ENCODE measurements around the gene EEIG1. TPM values are rescaled to one million over a fixed set of nuclear protein-coding genes. Genes with fewer than 3 reads are reported as not detected.

EEIG1 gene
- total RNA-seq, 4 donors from 2014 or later: 5.0 to 140 (median 19.3) TPM

- Histone ChIP-seq H3K9me3 (no peaks in the 10 kb centered on the region), H3K4me3 (no peak overlapping the region), H3K27ac (peak overlapping the region; percentile 90 to 91), H3K36me3 (no peaks in the 10 kb centered on the region), H3K4me1 (peaks cover 39 to 57% of the 10 kb centered on the region in 2 donors), H3K27me3 (no peaks in the 10 kb centered on the region)
- intact Hi-C loops (cut with DNase I; ENCODE audit: low total_unique reads): no loop called here
- DNase-seq: peak in 1 of 2 donors; percentile 14
- no peak for TF ChIP-seq CTCF (IDR thresholded peaks at IDR 0.05)
- TF ChIP-seq POLR2A (IDR thresholded peaks at IDR 0.05): no peak
Observed at GRCh38 chr9:127961613-127962155, 19.1 kb downstream of the EEIG1 start.

- H3K4me1 ChIP-seq: peaks cover 34 to 51% of the 10 kb centered on the region in 2 donors
- no peak overlapping the region for H3K4me3 ChIP-seq
- TF ChIP-seq CTCF (IDR thresholded peaks at IDR 0.05): no peak
- no peak for TF ChIP-seq POLR2A (IDR thresholded peaks at IDR 0.05)
- no peaks in the 10 kb centered on the region for H3K9me3 ChIP-seq
- H3K27ac ChIP-seq: peak overlapping the region; percentile 90 to 91
- H3K36me3 ChIP-seq: no peaks in the 10 kb centered on the region
- intact Hi-C loops (cut with DNase I; ENCODE audit: low total_unique reads): no loop called here
- peak in 1 of 2 donors; percentile 19 for DNase-seq
- H3K27me3 ChIP-seq: no peaks in the 10 kb centered on the region
Observed at GRCh38 chr9:127961155-127961490, 19.7 kb downstream of the EEIG1 start.

- H3K9me3 ChIP-seq: no peaks in the 10 kb centered on the region
- peak overlapping the region; percentile 90 to 91 for H3K27ac ChIP-seq
- H3K4me1 ChIP-seq: peaks cover 34 to 47% of the 10 kb centered on the region in 2 donors
- H3K36me3 ChIP-seq: no peaks in the 10 kb centered on the region
- no peak overlapping the region for H3K4me3 ChIP-seq
- DNase-seq: no peak
- no peaks in the 10 kb centered on the region for H3K27me3 ChIP-seq
- TF ChIP-seq CTCF (IDR thresholded peaks at IDR 0.05) (no peak), POLR2A (IDR thresholded peaks at IDR 0.05) (no peak)
- intact Hi-C loops (cut with DNase I; ENCODE audit: low total_unique reads): no loop called here
Observed at GRCh38 chr9:127960410-127961154, 20.2 kb downstream of the EEIG1 start.

- Histone ChIP-seq H3K36me3 (no peaks in the 10 kb centered on the region), H3K27ac (peak overlapping the region; percentile 90 to 91), H3K4me3 (no peak overlapping the region), H3K9me3 (no peaks in the 10 kb centered on the region), H3K27me3 (no peaks in the 10 kb centered on the region), H3K4me1 (peaks cover 35 to 52% of the 10 kb centered on the region in 2 donors)
- intact Hi-C loops (cut with DNase I; ENCODE audit: low total_unique reads): no loop called here
- TF ChIP-seq CTCF (IDR thresholded peaks at IDR 0.05) (no peak), POLR2A (IDR thresholded peaks at IDR 0.05) (no peak)
- no peak for DNase-seq
Observed at GRCh38 chr9:127959841-127960409, 20.9 kb downstream of the EEIG1 start.

- no peak overlapping the region for H3K4me3 ChIP-seq
- H3K4me1 ChIP-seq: peaks cover 32 to 53% of the 10 kb centered on the region in 2 donors
- peak overlapping the region in 1 of 2 donors; percentile 91 for H3K27ac ChIP-seq
- no peak for TF ChIP-seq CTCF (IDR thresholded peaks at IDR 0.05)
- no peak for TF ChIP-seq POLR2A (IDR thresholded peaks at IDR 0.05)
- no peaks in the 10 kb centered on the region for H3K9me3 ChIP-seq
- intact Hi-C loops (cut with DNase I; ENCODE audit: low total_unique reads): no loop called here
- no peaks in the 10 kb centered on the region for H3K36me3 ChIP-seq
- H3K27me3 ChIP-seq: no peaks in the 10 kb centered on the region
- no peak for DNase-seq
Observed at GRCh38 chr9:127959398-127959797, 21.4 kb downstream of the EEIG1 start.
